ENCODE results near the gene NR3C1.

The NR3C1 gene

GRCh38 chr5:143364061-143364460, 39.4 kb downstream of the NR3C1 start:
- no peak overlapping the region for H3K4me3 ChIP-seq (ENCODE audit: low read depth, low read length)
- TF ChIP-seq CTCF (IDR thresholded peaks at IDR 0.05; ENCODE audit: insufficient read depth, low read depth, low read length, missing control alignments) = no peak
- DNase-seq (ENCODE audit: low read depth) = no peak

- no peak for TF ChIP-seq CTCF (IDR thresholded peaks at IDR 0.05; ENCODE audit: insufficient read depth, low read depth, low read length, missing control alignments)
- H3K4me3 ChIP-seq (ENCODE audit: low read depth, low read length) = no peak overlapping the region
- no peak for DNase-seq (ENCODE audit: low read depth)
Measured at GRCh38 chr5:143362664-143363227, 40.7 kb downstream of the NR3C1 start.

GRCh38 chr5:143361438-143361837, 42.0 kb downstream of the NR3C1 start:
- H3K4me3 ChIP-seq (ENCODE audit: low read depth, low read length) = no peak overlapping the region
- TF ChIP-seq CTCF (IDR thresholded peaks at IDR 0.05; ENCODE audit: insufficient read depth, low read depth, low read length, missing control alignments) = no peak
- DNase-seq (ENCODE audit: low read depth) = no peak

GRCh38 chr5:143360755-143361154, 42.7 kb downstream of the NR3C1 start:
- no peak for DNase-seq (ENCODE audit: low read depth)
- no peak overlapping the region for H3K4me3 ChIP-seq (ENCODE audit: low read depth, low read length)
- no peak for TF ChIP-seq CTCF (IDR thresholded peaks at IDR 0.05; ENCODE audit: insufficient read depth, low read depth, low read length, missing control alignments)

GRCh38 chr5:143359869-143360268, 43.6 kb downstream of the NR3C1 start:
- DNase-seq (ENCODE audit: low read depth) = peak; percentile 30
- no peak overlapping the region for H3K4me3 ChIP-seq (ENCODE audit: low read depth, low read length)
- TF ChIP-seq CTCF (IDR thresholded peaks at IDR 0.05; ENCODE audit: insufficient read depth, low read depth, low read length, missing control alignments) = no peak

- H3K4me3 ChIP-seq (ENCODE audit: low read depth, low read length) = no peak overlapping the region
- TF ChIP-seq CTCF (IDR thresholded peaks at IDR 0.05; ENCODE audit: insufficient read depth, low read depth, low read length, missing control alignments) = no peak
- no peak for DNase-seq (ENCODE audit: low read depth)
Measured at GRCh38 chr5:143356855-143357583, 46.5 kb downstream of the NR3C1 start.

GRCh38 chr5:143355710-143356109, 47.8 kb downstream of the NR3C1 start:
- peak; percentile 67 for DNase-seq (ENCODE audit: low read depth)
- H3K4me3 ChIP-seq (ENCODE audit: low read depth, low read length) = no peak overlapping the region
- TF ChIP-seq CTCF (IDR thresholded peaks at IDR 0.05; ENCODE audit: insufficient read depth, low read depth, low read length, missing control alignments) = no peak
